HFFc6 (cell line): Measurements from ENCODE around the gene GDPD5. TPM values are rescaled to one million over a fixed set of nuclear protein-coding genes. Genes with fewer than 3 reads are reported as not detected.

ENCODE experiments used
- DNase-seq: peaks from one replicate; pipeline ENCODE4 v3.0.0-alpha.2; 2018
- H3K27ac Mint-ChIP-seq: 2 replicates; pipeline ENCODE4 v1.8.0; 2020; ENCODE audit warnings: mild to moderate bottlenecking, mixed read lengths
- H3K27me3 Mint-ChIP-seq: 2 replicates; pipeline ENCODE4 v1.8.0; 2021; ENCODE audit warnings: mild to moderate bottlenecking, moderate library complexity, mixed read lengths; ENCODE audit not compliant: insufficient read depth
- H3K36me3 Mint-ChIP-seq: 2 replicates; pipeline ENCODE4 v1.8.0; 2021; ENCODE audit warnings: low read depth, mixed read lengths
- H3K4me1 Mint-ChIP-seq: 2 replicates; pipeline ENCODE4 v1.8.0; 2020; ENCODE audit warnings: low read depth, mixed read lengths
- H3K4me3 Mint-ChIP-seq: 2 replicates; pipeline ENCODE4 v1.8.0; 2020; ENCODE audit warnings: mild to moderate bottlenecking, moderate library complexity, mixed read lengths
- H3K9me3 Mint-ChIP-seq: 2 replicates; pipeline ENCODE4 v1.8.0; 2020; ENCODE audit warnings: mild to moderate bottlenecking, mixed read lengths
- CTCF ChIP-seq: fragments of 200-600 bp; sonication (generic); IDR thresholded peaks from 2 replicates; pipeline ENCODE4 v1.5.0; 2021; ENCODE audit warnings: antibody characterized with exemption, mild to moderate bottlenecking
- total RNA-seq, 6 experiments: library from RNA; stranded (reverse); fragmentation: NEBNext Ultra II Directional; extraction: Animal tissue kit (Norgen Biotek cat#: 25700); gene quantifications; 2 replicates in 1 of 6; 3 replicates in 5 of 6; pipeline ENCODE4 v1.2.3, GENCODE V29; 2021

GDPD5 gene
- total RNA-seq, 6 experiments from 2014 or later, result 2.5 to 5.7 (median 4.2) TPM

DNA sequence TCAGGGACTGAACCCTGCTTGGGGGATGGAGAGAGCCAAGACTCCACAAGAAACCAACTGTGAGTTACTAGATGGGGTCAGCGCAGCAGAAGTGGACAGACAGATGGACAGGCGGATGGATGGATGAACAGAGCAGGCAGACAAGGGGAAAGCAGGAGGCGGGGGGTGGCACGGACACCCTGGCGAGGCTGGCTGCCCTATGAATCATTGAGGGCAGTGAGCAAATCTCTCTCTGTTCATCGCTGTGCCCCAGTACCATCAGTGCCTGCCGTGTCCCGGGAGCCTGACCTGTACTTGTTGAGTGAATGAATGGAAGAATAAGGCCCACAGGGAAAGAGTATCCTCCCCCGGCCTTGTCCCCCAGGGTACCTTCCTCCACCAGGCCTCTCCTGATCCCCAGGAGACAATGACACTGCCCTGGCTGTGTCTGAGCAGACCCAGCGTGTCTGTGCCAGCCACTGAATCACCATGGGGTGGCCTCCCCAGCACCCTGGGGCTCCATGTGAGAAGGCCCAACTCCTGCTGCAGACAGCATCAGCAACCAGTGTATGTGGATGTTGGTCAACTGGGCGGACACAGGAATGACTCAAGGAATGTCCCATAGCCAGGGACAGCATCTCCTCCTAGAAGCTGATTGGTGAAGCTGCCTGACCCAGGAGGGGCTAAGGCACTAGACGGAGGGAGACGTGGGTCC lies 87.6 kb downstream of the GDPD5 start:
- H3K27ac Mint-ChIP-seq, result no peak overlapping the region; the same call in 1 of the 2 replicates
- H3K27me3 Mint-ChIP-seq, result peaks cover 30% of the 10 kb centered on the region
- H3K9me3 Mint-ChIP-seq, result no peaks in the 10 kb centered on the region
- no peak for TF ChIP-seq CTCF
- H3K4me3 Mint-ChIP-seq, result no peak overlapping the region
- H3K36me3 Mint-ChIP-seq, result no peaks in the 10 kb centered on the region
- peaks cover 15% of the 10 kb centered on the region for H3K4me1 Mint-ChIP-seq
- DNase-seq, result peak; percentile 48

DNA sequence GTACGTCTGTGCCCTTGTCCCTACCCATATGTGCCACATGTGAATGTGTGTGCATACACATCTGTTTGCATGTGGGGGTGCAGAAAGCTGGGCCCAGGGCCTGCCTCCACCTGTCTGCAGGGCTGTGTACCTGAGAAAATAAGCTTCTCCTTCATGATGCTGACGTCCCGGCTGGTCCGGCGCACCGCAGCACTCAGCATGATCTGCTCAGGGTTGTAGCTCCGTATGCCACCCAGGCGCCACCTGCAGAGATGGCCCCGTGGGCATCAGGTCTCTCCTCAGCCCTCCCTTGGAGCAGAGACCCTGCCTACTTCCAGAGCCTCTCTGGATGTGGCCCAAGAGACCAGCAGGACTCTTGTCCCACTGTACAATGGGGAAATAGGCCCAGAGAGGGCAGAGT lies 88.9 kb downstream of the GDPD5 start:
- no peak for TF ChIP-seq CTCF
- peaks cover 15% of the 10 kb centered on the region for H3K4me1 Mint-ChIP-seq
- H3K9me3 Mint-ChIP-seq, result no peaks in the 10 kb centered on the region
- peaks cover 33% of the 10 kb centered on the region for H3K27me3 Mint-ChIP-seq
- DNase-seq, result no peak
- H3K27ac Mint-ChIP-seq, result no peak overlapping the region
- no peaks in the 10 kb centered on the region for H3K36me3 Mint-ChIP-seq
- no peak overlapping the region for H3K4me3 Mint-ChIP-seq

- Mint-ChIP-seq H3K4me3 (no peak overlapping the region), H3K27me3 (peaks cover 40% of the 10 kb centered on the region), H3K36me3 (no peaks in the 10 kb centered on the region), H3K27ac (no peak overlapping the region), H3K9me3 (peaks cover 2% of the 10 kb centered on the region; the same call in 1 of the 2 replicates), H3K4me1 (peaks cover 15% of the 10 kb centered on the region)
- TF ChIP-seq CTCF, result no peak
- no peak for DNase-seq
Observed at GRCh38 chr11:75435571-75435925, 90.2 kb downstream of the GDPD5 start.

- no peak overlapping the region for H3K4me3 Mint-ChIP-seq
- DNase-seq, result no peak
- TF ChIP-seq CTCF, result no peak
- H3K9me3 Mint-ChIP-seq, result peaks cover 3% of the 10 kb centered on the region; the same call in 1 of the 2 replicates
- no peaks in the 10 kb centered on the region for H3K36me3 Mint-ChIP-seq
- H3K27me3 Mint-ChIP-seq, result peaks cover 41% of the 10 kb centered on the region
- H3K4me1 Mint-ChIP-seq, result peaks cover 15% of the 10 kb centered on the region
- H3K27ac Mint-ChIP-seq, result no peak overlapping the region
Observed at GRCh38 chr11:75434886-75435570, 90.7 kb downstream of the GDPD5 start.

- Mint-ChIP-seq H3K27me3 (peaks cover 45% of the 10 kb centered on the region), H3K4me3 (no peak overlapping the region), H3K9me3 (peaks cover 8% of the 10 kb centered on the region), H3K27ac (no peak overlapping the region), H3K4me1 (peaks cover 19% of the 10 kb centered on the region), H3K36me3 (peaks cover 4% of the 10 kb centered on the region)
- TF ChIP-seq CTCF, result no peak
- DNase-seq, result no peak
Observed at GRCh38 chr11:75434051-75434450, 91.7 kb downstream of the GDPD5 start.
